HepG2 (cell line): Measurements from ENCODE around the gene MACROD2. TPM values are rescaled to one million over a fixed set of nuclear protein-coding genes. Genes with fewer than 3 reads are reported as not detected.

Source experiments
- ATAC-seq: fragments of 200-7000 bp; cut with Tn5 transposase; 3 replicates; pipeline ENCODE4 v1.9.1; 2020; ENCODE audit warnings: mild to moderate bottlenecking, moderate library complexity
- BruUV-seq: library from RNA; stranded (reverse); fragments of 400-500 nt; replicated peaks from 2 replicates; lab custom pipeline; 2021; lab: Mats Ljungman, UMichigan
- CTCF ChIA-PET: fragments of 300-600 bp; formaldehyde crosslinking; extraction: SDS; loops from one replicate; lab custom pipeline; 2021; ENCODE audit warnings: low total read pairs, inconsistent platforms, low intra/inter-chr PET ratio; lab: Yijun Ruan, JAX
- POLR2A ChIA-PET: fragments of 350-600 bp; sonication (Branson Sonifier 250); formaldehyde crosslinking; loops from one replicate; lab custom pipeline; 2020; ENCODE audit warnings: antibody characterized with exemption, inconsistent platforms; lab: Yijun Ruan, JAX
- DNase-seq: peaks from one replicate; pipeline ENCODE4 v3.0.0-alpha.2; 2015; ENCODE audit warnings: low spot score
- FAIRE-seq: peaks from 3 replicates; lab custom pipeline; 2011; peaks lifted over from hg19 to GRCh38; lab: Jason Lieb, UNC
- H2AFZ ChIP-seq: one replicate; pipeline ENCODE4 v1.6.1; 2011; ENCODE audit warnings: low read length, inconsistent platforms
- H3K27ac ChIP-seq: fragments of 300-600 bp; 3 replicates; pipeline ENCODE4 v1.8.0; 2011; ENCODE audit warnings: mixed run types, mild to moderate bottlenecking, mixed read lengths, low read length, inconsistent platforms; ENCODE audit not compliant: insufficient read depth; ENCODE audit errors: extremely low read length
- H3K27me3 ChIP-seq, 2 experiments: fragments of 200-600 bp in 1 of 2; 2 replicates in 1 of 2; 3 replicates in 1 of 2; pipeline versions ENCODE4 v1.6.0 to v1.8.0; 2011; ENCODE audit warnings: low read length in 2 of 2, mild to moderate bottlenecking in 2 of 2, moderate library complexity in 2 of 2, inconsistent platforms in 1 of 2; ENCODE audit not compliant: insufficient read depth in 2 of 2, control insufficient read depth in 1 of 2
- H3K36me3 ChIP-seq, 2 experiments: fragments of 200-600 bp in 1 of 2; replicated peaks in 1 of 2; 2 replicates in 1 of 2; 3 replicates in 1 of 2; pipeline versions ENCODE4 v1.5.1 to v1.8.0; 2011; ENCODE audit warnings: low read length in 2 of 2, inconsistent platforms in 1 of 2; ENCODE audit not compliant: insufficient read depth in 2 of 2, control insufficient read depth in 1 of 2
- H3K4me1 ChIP-seq: 2 replicates; pipeline ENCODE4 v1.5.1; 2012; ENCODE audit warnings: low read length, inconsistent platforms; ENCODE audit not compliant: insufficient read depth
- H3K4me2 ChIP-seq: 2 replicates; pipeline ENCODE4 v1.6.0; 2011; ENCODE audit warnings: low read depth, low read length, inconsistent platforms
- H3K4me3 ChIP-seq, 3 experiments: fragments of 200-600 bp in 1 of 3; sonication (generic), shearing (Covaris generic) in 1 of 3; replicated peaks in 1 of 3; 2 replicates each; pipeline ENCODE4 v1.5.1; 2011 to 2016; ENCODE audit warnings: low read length in 3 of 3, inconsistent platforms in 2 of 3, low read depth in 2 of 3, mild to moderate bottlenecking in 2 of 3, control low read depth in 1 of 3, mixed read lengths in 1 of 3; ENCODE audit not compliant: insufficient read depth in 1 of 3
- H3K79me2 ChIP-seq: one replicate; pipeline ENCODE4 v1.6.1; 2011; ENCODE audit warnings: low read length, inconsistent platforms; ENCODE audit not compliant: insufficient read depth
- H3K9ac ChIP-seq: 2 replicates; pipeline ENCODE4 v1.6.0; 2011; ENCODE audit warnings: mild to moderate bottlenecking, low read depth, low read length, inconsistent platforms; ENCODE audit not compliant: insufficient read depth
- H3K9me3 ChIP-seq: 2 replicates; pipeline ENCODE4 v1.5.1; 2012; ENCODE audit warnings: mild to moderate bottlenecking, low read length
- H4K20me1 ChIP-seq: 2 replicates; pipeline ENCODE4 v1.6.0; 2011; ENCODE audit warnings: inconsistent platforms, mild to moderate bottlenecking, low read length, moderate library complexity; ENCODE audit not compliant: insufficient read depth
- FOSL2 ChIP-seq: sonication (generic); formaldehyde crosslinking; IDR thresholded peaks from 2 replicates; pipeline ENCODE4 v1.4.0; 2020; ENCODE audit warnings: missing genetic modification reagents
- HIVEP1 ChIP-seq: sonication (generic); formaldehyde crosslinking; IDR thresholded peaks from 2 replicates; pipeline ENCODE4 v1.4.0; 2020; ENCODE audit warnings: mild to moderate bottlenecking, missing genetic modification reagents
- KDM2A ChIP-seq: sonication (generic); formaldehyde crosslinking; IDR thresholded peaks from 2 replicates; pipeline ENCODE4 v1.4.0; 2020; ENCODE audit warnings: low read depth, missing genetic modification reagents, borderline replicate concordance
- MBD4 ChIP-seq: IDR thresholded peaks from 2 replicates; pipeline ENCODE4 v1.6.1; 2012; ENCODE audit warnings: low read length, inconsistent platforms, borderline replicate concordance
- NFE2 ChIP-seq: sonication (generic); formaldehyde crosslinking; IDR thresholded peaks from 2 replicates; pipeline ENCODE4 v1.4.0; 2020; ENCODE audit warnings: missing genetic modification reagents
- NFE2L2 ChIP-seq: fragments of 150-350 bp; IDR thresholded peaks from 2 replicates; pipeline ENCODE4 v1.6.1; 2014; ENCODE audit warnings: low read length
- NR2C2 ChIP-seq: sonication (generic); formaldehyde crosslinking; IDR thresholded peaks from 2 replicates; pipeline ENCODE4 v1.4.0; 2020; ENCODE audit warnings: missing genetic modification reagents, mild to moderate bottlenecking, moderate library complexity, borderline replicate concordance
- PHF5A ChIP-seq: IDR thresholded peaks from one replicate; pipeline ENCODE4 v1.6.1; 2018; ENCODE audit warnings: low read depth, missing genetic modification reagents; ENCODE audit not compliant: unreplicated experiment
- RCOR2 ChIP-seq: IDR thresholded peaks from 2 replicates; pipeline ENCODE4 v1.6.1; 2016; ENCODE audit warnings: missing biosample characterization, missing genetic modification reagents
- SIX1 ChIP-seq: sonication (generic); formaldehyde crosslinking; IDR thresholded peaks from 2 replicates; pipeline ENCODE4 v1.4.0; 2020; ENCODE audit warnings: missing genetic modification reagents, borderline replicate concordance
- TIGD3 ChIP-seq: sonication (generic); formaldehyde crosslinking; IDR thresholded peaks from 2 replicates; pipeline ENCODE4 v1.5.1; 2020; ENCODE audit warnings: mild to moderate bottlenecking, missing genetic modification reagents, borderline replicate concordance
- YEATS2 ChIP-seq: sonication (generic); formaldehyde crosslinking; IDR thresholded peaks from 2 replicates; pipeline ENCODE4 v1.4.0; 2020; ENCODE audit warnings: missing genetic modification reagents, borderline replicate concordance
- ZBTB44 ChIP-seq: sonication (generic); formaldehyde crosslinking; IDR thresholded peaks from 2 replicates; pipeline ENCODE4 v1.4.0; 2020; ENCODE audit warnings: missing genetic modification reagents
- ZBTB46 ChIP-seq: sonication (generic); formaldehyde crosslinking; IDR thresholded peaks from 2 replicates; pipeline ENCODE4 v1.4.0; 2020; ENCODE audit warnings: mild to moderate bottlenecking, missing genetic modification reagents, borderline replicate concordance
- ZNF720 ChIP-seq: sonication (generic); formaldehyde crosslinking; IDR thresholded peaks from 2 replicates; pipeline ENCODE4 v1.4.0; 2020; ENCODE audit warnings: missing genetic modification reagents
- WGBS: methylation state at CpG from one replicate; pipeline ENCODE4 v1.1.6; 2017; ENCODE audit warnings: low lambda C conversion rate; 5-methylcytosine and 5-hydroxymethylcytosine counted together
- in situ Hi-C: cut with HindIII; loops from 2 replicates; pipeline ENCODE4 v1.10.0; 2017; ENCODE audit warnings: low pct_unique_long_range_greater_than_20kb; ENCODE audit not compliant: extremely low pct_ligation_motif_present
- intact Hi-C: fragments of 100-400 bp; cut with micrococcal nuclease; formaldehyde crosslinking; loops from one replicate; pipeline ENCODE4 v1.10.0; 2022; ENCODE audit not compliant: unreplicated experiment
- polyA plus RNA-seq, 8 experiments: library from polyadenylated mRNA; depleted of rRNA in 3 of 8; stranded (reverse) in 7 of 8; unstranded in 1 of 8; fragments of >200 nt; fragmentation: Illumina TruSeq in 4 of 8; extraction: Trizol in 4 of 8; gene quantifications; 2 replicates each; pipeline versions ENCODE4 v1.2.1 to v1.2.3, GENCODE V29; 2011 to 2016; ENCODE audit warnings: low read depth in 4 of 8, missing spikeins in 1 of 8, mixed read lengths in 1 of 8; ENCODE audit not compliant: insufficient read depth in 1 of 8
- total RNA-seq, 5 experiments: library from RNA; depleted of rRNA; stranded (reverse); fragments of >200 nt; fragmentation: Illumina TruSeq; extraction: Trizol; gene quantifications; 2 replicates each; pipeline ENCODE4 v1.2.3, GENCODE V29; 2016; ENCODE audit warnings: low read depth in 1 of 5

MACROD2 gene
- total and polyA plus RNA-seq, 2 of the 13 experiments (the other 11 are each of a cell fraction or from before 2014, with no cell fraction given) = 0.13 to 0.51 TPM

DNA sequence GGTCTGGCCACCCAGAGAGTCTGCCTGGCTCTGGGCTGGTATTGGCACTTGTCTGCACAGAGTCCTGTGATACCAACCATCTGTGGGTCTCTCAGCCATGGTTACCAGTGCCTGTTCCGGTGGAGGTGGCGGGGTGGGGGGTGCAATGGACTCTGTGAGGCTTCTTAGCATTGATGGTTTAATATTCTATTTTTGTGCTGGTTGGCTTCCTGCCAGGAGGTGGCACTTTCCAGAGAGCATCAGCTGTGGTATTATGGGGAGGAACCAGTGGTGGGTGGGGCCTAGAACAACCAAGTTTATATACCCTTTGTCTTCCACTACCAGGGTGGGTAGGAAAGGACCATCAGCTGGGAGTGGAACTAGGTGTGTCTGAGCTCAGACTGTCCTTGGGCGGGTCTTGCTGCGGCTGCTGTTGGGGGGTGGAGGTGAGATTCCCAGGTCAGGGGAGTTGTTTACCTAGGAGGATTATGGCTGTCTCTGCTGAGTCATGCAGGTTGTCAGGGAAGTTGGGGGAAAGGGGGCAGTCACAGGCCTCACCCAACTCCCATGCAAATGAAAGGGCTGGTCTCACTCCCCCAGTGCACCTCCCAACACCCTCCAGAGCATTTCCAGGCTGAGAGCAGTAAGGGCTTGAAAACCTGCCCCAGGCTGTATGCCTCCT, 224.6 kb downstream of the MACROD2 start:
- no peak overlapping the region for H3K27ac ChIP-seq
- no peaks in the 10 kb centered on the region for H3K27me3 ChIP-seq
- in situ Hi-C loops (no loop called here), intact Hi-C loops (no loop called here)
- H3K9ac ChIP-seq = no peak overlapping the region
- POLR2A ChIA-PET = no interaction called here
- H4K20me1 ChIP-seq = no peaks in the 10 kb centered on the region
- no peak overlapping the region for H3K4me3 ChIP-seq
- no peak overlapping the region; the same call in 1 of the 2 replicates for H3K4me2 ChIP-seq
- CTCF ChIA-PET = no interaction called here
- H3K9me3 ChIP-seq = no peaks in the 10 kb centered on the region
- FAIRE-seq (no peak), DNase-seq (no peak), ATAC-seq (peak; percentile 71)
- 48% methylated on average over 4 of the region's 4 CpGs for WGBS
- no peak for TF ChIP-seq PHF5A (CRISPR knock-in tag)
- peak; percentile 33; the same call in 1 of the 2 replicates for TF ChIP-seq NFE2L2
- TF ChIP-seq MBD4 = no peak
- peak; percentile 40 for TF ChIP-seq FOSL2 (CRISPR knock-in tag)
- TF ChIP-seq ZBTB44 = no peak
- no peak for TF ChIP-seq NR2C2 (CRISPR knock-in tag)
- H2AFZ ChIP-seq = no peak overlapping the region
- H3K36me3 ChIP-seq = no peaks in the 10 kb centered on the region
- H3K4me1 ChIP-seq = 0 out of 2 replicates have a peak, but pooled peaks cover 6% of the 10 kb centered on the region
- no peaks in the 10 kb centered on the region for H3K79me2 ChIP-seq
- no TSS peak for BruUV-seq

DNA sequence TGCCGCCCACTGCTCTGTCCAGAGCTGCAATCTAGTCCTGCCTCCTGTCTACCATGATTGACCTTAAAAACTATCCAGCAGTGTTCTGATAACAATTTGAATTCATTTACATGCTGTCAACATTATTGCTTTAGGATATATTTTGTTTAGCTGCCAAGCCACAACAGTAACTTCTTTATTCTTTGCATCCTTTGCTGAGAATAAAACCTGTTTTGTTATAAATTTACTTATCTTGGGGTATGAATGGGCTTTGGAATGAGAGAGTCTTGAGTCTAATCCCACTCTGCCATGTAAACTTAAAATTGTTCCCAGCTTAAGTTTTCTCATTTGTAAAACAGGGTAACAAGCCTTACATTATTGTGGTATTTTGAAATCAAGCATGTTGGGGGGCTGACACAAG, 225.7 kb downstream of the MACROD2 start:
- no TSS peak for BruUV-seq
- no peak for TF ChIP-seq TIGD3 (CRISPR knock-in tag)
- no peak for TF ChIP-seq RCOR2 (CRISPR knock-in tag)
- no peak for TF ChIP-seq HIVEP1 (CRISPR knock-in tag)
- no peak for TF ChIP-seq SIX1 (CRISPR knock-in tag)
- TF ChIP-seq KDM2A (CRISPR knock-in tag) = no peak
- TF ChIP-seq NFE2 (CRISPR knock-in tag) = no peak
- TF ChIP-seq YEATS2 (CRISPR knock-in tag) = no peak
- TF ChIP-seq ZNF720 = no peak
- no peak for TF ChIP-seq ZBTB46 (CRISPR knock-in tag)

More for the DNA sequence above, 225.7 kb downstream of the MACROD2 start:
- no peak for DNase-seq
- in situ Hi-C loops (no loop called here), intact Hi-C loops (no loop called here)
- Histone ChIP-seq H3K4me1 (0 out of 2 replicates have a peak, but pooled peaks cover 6% of the 10 kb centered on the region), H3K4me3 (no peak overlapping the region), H3K36me3 (no peaks in the 10 kb centered on the region), H4K20me1 (no peaks in the 10 kb centered on the region), H3K9ac (no peak overlapping the region), H3K27ac (no peak overlapping the region), H3K79me2 (no peaks in the 10 kb centered on the region), H3K9me3 (no peaks in the 10 kb centered on the region), H3K27me3 (no peaks in the 10 kb centered on the region), H3K4me2 (no peak overlapping the region), H2AFZ (no peak overlapping the region)
- 86% methylated on average over 1 of the region's 1 CpG for WGBS
- ChIA-PET CTCF (no interaction called here), POLR2A (no interaction called here)
- ATAC-seq = no peak
- no peak for FAIRE-seq
